ENCODE results near the gene SPACA1.

DNA sequence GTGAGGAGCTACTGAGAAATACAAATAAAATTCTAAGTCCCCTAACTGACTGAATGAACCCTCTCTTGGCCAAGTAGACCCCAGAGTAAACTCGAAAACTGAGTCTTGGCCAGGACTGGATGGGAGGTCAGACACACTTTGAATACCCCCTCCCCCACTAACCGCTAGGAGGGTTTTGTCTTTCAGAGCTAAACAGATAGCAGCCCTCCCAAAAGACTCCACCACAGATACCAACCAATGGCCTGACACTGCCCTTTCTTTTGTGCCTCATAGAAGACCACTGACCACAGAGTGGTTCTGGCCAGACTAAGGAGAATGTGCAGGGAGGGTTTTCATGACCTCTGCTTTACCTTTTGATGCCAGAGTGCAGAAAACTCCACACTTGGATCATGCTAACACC, 42.1 kb downstream of the SPACA1 start:
- TF ChIP-seq POLR2A (IDR thresholded peaks at IDR 0.05) (no peak), CTCF (IDR thresholded peaks at IDR 0.05 in 4 of 5, conservative IDR thresholded peaks at IDR 0.05 in 1 of 5) (no peak)

All from gastrocnemius medialis (tissue), 4 donors.